Sigmoid colon (tissue), 4 donors: ENCODE measurements around the gene CLSTN2.

Experiments used
- POLR2A ChIP-seq, 2 donors: fragments of 450-650 bp; IDR thresholded peaks; one replicate each; pipeline ENCODE4 v1.6.1; 2016; ENCODE audit warnings: antibody characterized with exemption in 2 of 2, mild to moderate bottlenecking in 2 of 2, moderate library complexity in 2 of 2
- POLR2AphosphoS5 ChIP-seq, 4 donors: sonication (generic); formaldehyde crosslinking; IDR thresholded peaks; one replicate each; pipeline ENCODE4 v1.6.1; 2017; ENCODE audit warnings: antibody characterized with exemption in 4 of 4
- TF ChIP-seq, protein P1 (sequence below), 4 experiments: fragments of 450-650 bp in 3 of 4; fragments of 200-600 bp in 1 of 4; IDR thresholded peaks; one replicate each; pipeline ENCODE4 v1.5.1; 2016 to 2019; ENCODE audit warnings: antibody characterized with exemption in 4 of 4, mild to moderate bottlenecking in 3 of 4, moderate library complexity in 2 of 4

DNA sequence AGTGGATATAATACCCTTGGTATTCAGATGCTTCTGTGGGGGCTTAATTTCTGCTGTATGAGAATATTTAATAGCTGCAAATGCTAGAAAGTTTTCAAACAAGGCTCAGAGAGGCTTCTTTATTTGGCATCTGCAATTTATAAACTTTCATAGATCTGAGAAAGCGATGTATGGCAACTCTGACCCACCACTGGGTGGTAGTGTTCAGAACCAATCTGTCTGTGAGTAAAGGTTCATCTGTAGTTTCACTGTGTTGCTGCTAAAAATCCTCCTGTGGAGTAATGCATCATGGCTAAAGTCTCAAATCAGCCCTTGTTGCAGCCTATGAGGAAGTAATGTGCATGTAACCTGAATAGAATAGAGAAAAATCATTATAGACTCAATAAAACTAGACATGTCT lies 47.4 kb downstream of the CLSTN2 start:
- TF ChIP-seq POLR2A (IDR thresholded peaks at IDR 0.05) = no peak
- TF ChIP-seq, protein P1, sequence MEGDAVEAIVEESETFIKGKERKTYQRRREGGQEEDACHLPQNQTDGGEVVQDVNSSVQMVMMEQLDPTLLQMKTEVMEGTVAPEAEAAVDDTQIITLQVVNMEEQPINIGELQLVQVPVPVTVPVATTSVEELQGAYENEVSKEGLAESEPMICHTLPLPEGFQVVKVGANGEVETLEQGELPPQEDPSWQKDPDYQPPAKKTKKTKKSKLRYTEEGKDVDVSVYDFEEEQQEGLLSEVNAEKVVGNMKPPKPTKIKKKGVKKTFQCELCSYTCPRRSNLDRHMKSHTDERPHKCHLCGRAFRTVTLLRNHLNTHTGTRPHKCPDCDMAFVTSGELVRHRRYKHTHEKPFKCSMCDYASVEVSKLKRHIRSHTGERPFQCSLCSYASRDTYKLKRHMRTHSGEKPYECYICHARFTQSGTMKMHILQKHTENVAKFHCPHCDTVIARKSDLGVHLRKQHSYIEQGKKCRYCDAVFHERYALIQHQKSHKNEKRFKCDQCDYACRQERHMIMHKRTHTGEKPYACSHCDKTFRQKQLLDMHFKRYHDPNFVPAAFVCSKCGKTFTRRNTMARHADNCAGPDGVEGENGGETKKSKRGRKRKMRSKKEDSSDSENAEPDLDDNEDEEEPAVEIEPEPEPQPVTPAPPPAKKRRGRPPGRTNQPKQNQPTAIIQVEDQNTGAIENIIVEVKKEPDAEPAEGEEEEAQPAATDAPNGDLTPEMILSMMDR (IDR thresholded peaks at IDR 0.05) = peak in 1 of 4 experiments; percentile 13
- TF ChIP-seq POLR2AphosphoS5 (IDR thresholded peaks at IDR 0.05) = no peak
